Immature natural killer cell (primary cell): Measurements from ENCODE around the gene PDGFRA. TPM values are rescaled to one million over a fixed set of nuclear protein-coding genes. Genes with fewer than 3 reads are reported as not detected.
"Not testable (repeated sequence)": the region's sequence is repeated elsewhere in the genome, so short reads cannot be mapped to it uniquely, and the experiment has no call there.

Experiments
- DNase-seq, 3 donors: peaks; one replicate each; pipeline ENCODE4 v3.0.0; 2022; ENCODE audit warnings: mixed read lengths in 1 of 3
- H3K27ac Mint-ChIP-seq, 6 donors: one replicate each; pipeline ENCODE4 v1.8.0; 2020; ENCODE audit warnings: mixed read lengths in 6 of 6, mild to moderate bottlenecking in 5 of 6, inconsistent platforms in 4 of 6, moderate library complexity in 3 of 6
- H3K27me3 Mint-ChIP-seq, 3 donors: one replicate each; pipeline ENCODE4 v1.8.0; 2020 to 2021; ENCODE audit warnings: low read depth in 3 of 3, mild to moderate bottlenecking in 3 of 3, mixed read lengths in 3 of 3, moderate library complexity in 3 of 3, inconsistent platforms in 1 of 3
- H3K36me3 Mint-ChIP-seq, 3 donors: one replicate each; pipeline ENCODE4 v1.8.0; 2020; ENCODE audit warnings: mixed read lengths in 3 of 3, inconsistent platforms in 2 of 3, mild to moderate bottlenecking in 2 of 3
- H3K4me1 Mint-ChIP-seq, 2 donors: one replicate each; pipeline ENCODE4 v1.8.0; 2020; ENCODE audit warnings: inconsistent platforms in 2 of 2, mild to moderate bottlenecking in 2 of 2, mixed read lengths in 2 of 2, moderate library complexity in 1 of 2
- H3K4me3 Mint-ChIP-seq, 5 donors: one replicate each; pipeline ENCODE4 v1.8.0; 2020; ENCODE audit warnings: mild to moderate bottlenecking in 5 of 5, mixed read lengths in 5 of 5, inconsistent platforms in 3 of 5, moderate library complexity in 3 of 5
- H3K9me3 Mint-ChIP-seq, 6 donors: one replicate each; pipeline ENCODE4 v1.8.0; 2020; ENCODE audit warnings: mild to moderate bottlenecking in 6 of 6, mixed read lengths in 6 of 6, inconsistent platforms in 4 of 6, moderate library complexity in 3 of 6
- polyA plus RNA-seq, 3 donors: library from polyadenylated mRNA; unstranded; fragments of 300-500 nt; fragmentation: Illumina TruSeq; gene quantifications; one replicate each; pipeline ENCODE4 v1.2.3, GENCODE V29; 2021

Gene PDGFRA
- polyA plus RNA-seq, 3 donors from 2014 or later = not detected

GRCh38 chr4:54334769-54335168 lies 105.7 kb downstream of the PDGFRA start:
- H3K4me3 Mint-ChIP-seq, H3K9me3 Mint-ChIP-seq, H3K36me3 Mint-ChIP-seq, H3K27ac Mint-ChIP-seq, DNase-seq, H3K27me3 Mint-ChIP-seq, H3K4me1 Mint-ChIP-seq: not testable (repeated sequence)

GRCh38 chr4:54337009-54337408 lies 107.9 kb downstream of the PDGFRA start:
- no peak overlapping the region for H3K4me3 Mint-ChIP-seq
- DNase-seq = no peak
- no peaks in the 10 kb centered on the region for H3K27me3 Mint-ChIP-seq
- no peak overlapping the region for H3K27ac Mint-ChIP-seq
- no peaks in the 10 kb centered on the region for H3K4me1 Mint-ChIP-seq
- H3K9me3 Mint-ChIP-seq = peaks cover 0 to 2% (median 0%) of the 10 kb centered on the region in 6 donors
- no peaks in the 10 kb centered on the region for H3K36me3 Mint-ChIP-seq

- not testable (repeated sequence) for H3K9me3 Mint-ChIP-seq, H3K27me3 Mint-ChIP-seq, DNase-seq, H3K36me3 Mint-ChIP-seq, H3K4me1 Mint-ChIP-seq, H3K27ac Mint-ChIP-seq, H3K4me3 Mint-ChIP-seq
Measured at GRCh38 chr4:54342067-54342466, 113.0 kb downstream of the PDGFRA start.

Other genes starting within 250 kb of the PDGFRA start
- 10 to 100 TPM; 77.8 to 97.0 (median 88.5) TPM for gene CHIC2, start 164.7 kb upstream of the PDGFRA start, polyA plus RNA-seq
- gene GSX2, start 129.1 kb upstream of the PDGFRA start, polyA plus RNA-seq = not detected